HepG2 (cell line): ENCODE data around the gene CDC42EP4. TPM values are rescaled to one million over a fixed set of nuclear protein-coding genes. Genes with fewer than 3 reads are reported as not detected.
A peak's percentile ranks its signal among the peaks of the same experiment; 100 is the strongest.

Experiments
- FLYWCH1 ChIP-seq: sonication (generic); formaldehyde crosslinking; IDR thresholded peaks from 2 replicates; pipeline ENCODE4 v1.8.1; 2023; ENCODE audit warnings: mild to moderate bottlenecking, missing genetic modification reagents
- FOXP1 ChIP-seq, 2 experiments: fragments of 450-650 bp in 1 of 2; IDR thresholded peaks; 2 replicates each; pipeline ENCODE4 v1.6.1; 2017 to 2018; ENCODE audit warnings: antibody characterized with exemption in 1 of 2
- HNF4A ChIP-seq: sonication (generic); formaldehyde crosslinking; IDR thresholded peaks from 2 replicates; pipeline ENCODE4 v1.4.0; 2020; ENCODE audit warnings: missing genetic modification reagents
- HOXA5 ChIP-seq: sonication (generic); formaldehyde crosslinking; IDR thresholded peaks from 2 replicates; pipeline ENCODE4 v1.4.0; 2020; ENCODE audit warnings: missing genetic modification reagents
- RARA ChIP-seq: IDR thresholded peaks from 2 replicates; pipeline ENCODE4 v1.6.1; 2016; ENCODE audit warnings: missing genetic modification reagents, missing compliant biosample characterization
- SAP130 ChIP-seq: IDR thresholded peaks from 2 replicates; pipeline ENCODE4 v1.6.1; 2016; ENCODE audit warnings: low read depth
- SRSF9 ChIP-seq: fragments of 200-400 bp; formaldehyde crosslinking; IDR thresholded peaks from 2 replicates; pipeline ENCODE4 v1.6.1; 2018; ENCODE audit warnings: borderline replicate concordance, mild to moderate bottlenecking, low read depth, low read length; ENCODE audit not compliant: insufficient read depth, poor library complexity, severe bottlenecking
- ZMYM3 ChIP-seq: sonication (generic); formaldehyde crosslinking; IDR thresholded peaks from 2 replicates; pipeline ENCODE4 v1.5.1; 2020; ENCODE audit warnings: mild to moderate bottlenecking, missing genetic modification reagents
- ZNF326 ChIP-seq: sonication (generic); formaldehyde crosslinking; IDR thresholded peaks from 2 replicates; pipeline ENCODE4 v1.4.0; 2020; ENCODE audit warnings: missing genetic modification reagents, borderline replicate concordance
- ZNF652 ChIP-seq: IDR thresholded peaks from 2 replicates; pipeline ENCODE4 v1.6.1; 2016; ENCODE audit warnings: low read depth, borderline replicate concordance
- ZSCAN25 ChIP-seq: sonication (generic); formaldehyde crosslinking; IDR thresholded peaks from 2 replicates; pipeline ENCODE4 v1.8.0; 2022; ENCODE audit warnings: mild to moderate bottlenecking, missing genetic modification reagents
- polyA plus RNA-seq, 8 experiments: library from polyadenylated mRNA; depleted of rRNA in 3 of 8; stranded (reverse) in 7 of 8; unstranded in 1 of 8; fragments of >200 nt; fragmentation: Illumina TruSeq in 4 of 8; extraction: Trizol in 4 of 8; gene quantifications; 2 replicates each; pipeline versions ENCODE4 v1.2.1 to v1.2.3, GENCODE V29; 2011 to 2016; ENCODE audit warnings: low read depth in 4 of 8, missing spikeins in 1 of 8, mixed read lengths in 1 of 8; ENCODE audit not compliant: insufficient read depth in 1 of 8
- total RNA-seq, 5 experiments: library from RNA; depleted of rRNA; stranded (reverse); fragments of >200 nt; fragmentation: Illumina TruSeq; extraction: Trizol; gene quantifications; 2 replicates each; pipeline ENCODE4 v1.2.3, GENCODE V29; 2016; ENCODE audit warnings: low read depth in 1 of 5
- TF ChIP-seq, protein P1 (sequence below): sonication (generic); formaldehyde crosslinking; IDR thresholded peaks from 2 replicates; pipeline ENCODE4 v1.8.0; 2022; ENCODE audit warnings: mild to moderate bottlenecking, missing genetic modification reagents; ENCODE audit not compliant: insufficient replicate concordance
- TF ChIP-seq, protein P2 (sequence below), 2 experiments: sonication (generic) in 1 of 2; formaldehyde crosslinking in 1 of 2; IDR thresholded peaks; 2 replicates each; pipeline versions ENCODE4 v1.4.0 to v1.6.1; 2016 to 2020; ENCODE audit warnings: borderline replicate concordance in 1 of 2, low read depth in 1 of 2, mild to moderate bottlenecking in 1 of 2, missing genetic modification reagents in 1 of 2

Gene CDC42EP4
- total and polyA plus RNA-seq, 2 of the 13 experiments (the other 11 are each of a cell fraction or from before 2014, with no cell fraction given): 19.0 to 54.0 TPM

DNA sequence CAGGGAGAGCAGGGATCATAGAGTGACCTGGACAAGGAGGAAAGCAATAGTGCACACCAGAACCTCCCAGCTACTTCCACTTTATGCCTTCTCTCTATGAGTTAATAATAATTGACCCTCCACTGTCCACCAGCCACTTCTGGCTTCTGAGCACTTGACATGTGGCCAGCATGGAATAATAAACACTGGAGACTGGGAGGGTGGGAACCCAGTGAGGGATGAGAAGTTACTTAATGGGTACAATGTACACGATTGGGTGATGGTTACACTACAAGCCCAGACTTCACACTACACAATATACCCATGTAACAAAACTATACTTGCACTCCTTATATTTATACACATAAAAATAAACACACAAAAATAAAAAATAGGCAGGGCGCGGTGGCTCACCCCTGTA, 11.4 kb downstream of the CDC42EP4 start (continued):
- TF ChIP-seq FOXP1 (IDR thresholded peaks at IDR 0.05) (no peak), FOXP1 (CRISPR knock-in tag; IDR thresholded peaks at IDR 0.05) (no peak), ZNF326 (CRISPR knock-in tag) (no peak), SRSF9 (no peak), FLYWCH1 (CRISPR knock-in tag) (no peak), ZNF652 (CRISPR knock-in tag) (peak; percentile 59; the same call in 1 of the 2 replicates), ZMYM3 (peak; percentile 37; the same call in 1 of the 2 replicates), HNF4A (CRISPR knock-in tag) (peak; percentile 39; the same call in 1 of the 2 replicates), ZSCAN25 (CRISPR knock-in tag) (no peak), RARA (CRISPR knock-in tag) (no peak), SAP130 (peak; percentile 24; the same call in 1 of the 2 replicates), HOXA5 (CRISPR knock-in tag) (no peak)
- TF ChIP-seq, protein P1, sequence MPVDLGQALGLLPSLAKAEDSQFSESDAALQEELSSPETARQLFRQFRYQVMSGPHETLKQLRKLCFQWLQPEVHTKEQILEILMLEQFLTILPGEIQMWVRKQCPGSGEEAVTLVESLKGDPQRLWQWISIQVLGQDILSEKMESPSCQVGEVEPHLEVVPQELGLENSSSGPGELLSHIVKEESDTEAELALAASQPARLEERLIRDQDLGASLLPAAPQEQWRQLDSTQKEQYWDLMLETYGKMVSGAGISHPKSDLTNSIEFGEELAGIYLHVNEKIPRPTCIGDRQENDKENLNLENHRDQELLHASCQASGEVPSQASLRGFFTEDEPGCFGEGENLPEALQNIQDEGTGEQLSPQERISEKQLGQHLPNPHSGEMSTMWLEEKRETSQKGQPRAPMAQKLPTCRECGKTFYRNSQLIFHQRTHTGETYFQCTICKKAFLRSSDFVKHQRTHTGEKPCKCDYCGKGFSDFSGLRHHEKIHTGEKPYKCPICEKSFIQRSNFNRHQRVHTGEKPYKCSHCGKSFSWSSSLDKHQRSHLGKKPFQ: peak; percentile 86
- TF ChIP-seq, protein P2, sequence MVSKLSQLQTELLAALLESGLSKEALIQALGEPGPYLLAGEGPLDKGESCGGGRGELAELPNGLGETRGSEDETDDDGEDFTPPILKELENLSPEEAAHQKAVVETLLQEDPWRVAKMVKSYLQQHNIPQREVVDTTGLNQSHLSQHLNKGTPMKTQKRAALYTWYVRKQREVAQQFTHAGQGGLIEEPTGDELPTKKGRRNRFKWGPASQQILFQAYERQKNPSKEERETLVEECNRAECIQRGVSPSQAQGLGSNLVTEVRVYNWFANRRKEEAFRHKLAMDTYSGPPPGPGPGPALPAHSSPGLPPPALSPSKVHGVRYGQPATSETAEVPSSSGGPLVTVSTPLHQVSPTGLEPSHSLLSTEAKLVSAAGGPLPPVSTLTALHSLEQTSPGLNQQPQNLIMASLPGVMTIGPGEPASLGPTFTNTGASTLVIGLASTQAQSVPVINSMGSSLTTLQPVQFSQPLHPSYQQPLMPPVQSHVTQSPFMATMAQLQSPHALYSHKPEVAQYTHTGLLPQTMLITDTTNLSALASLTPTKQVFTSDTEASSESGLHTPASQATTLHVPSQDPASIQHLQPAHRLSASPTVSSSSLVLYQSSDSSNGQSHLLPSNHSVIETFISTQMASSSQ (IDR thresholded peaks at IDR 0.05; ENCODE audit: low read depth): no peak
- TF ChIP-seq, protein P2 (CRISPR knock-in tag; IDR thresholded peaks at IDR 0.05; ENCODE audit: borderline replicate concordance): no peak
